ENCODE results near the gene ARID4B. TPM values are rescaled to one million over a fixed set of nuclear protein-coding genes. Genes with fewer than 3 reads are reported as not detected.
"Not testable (repeated sequence)": the region's sequence is repeated elsewhere in the genome, so short reads cannot be mapped to it uniquely, and the experiment has no call there.

ARID4B gene
- polyA plus RNA-seq, 1 donor from 2014 or later = 49.3 TPM

- Histone ChIP-seq H3K4me3 (ENCODE audit: low read length) (no peak overlapping the region), H3F3A (ENCODE audit: insufficient read depth, low read length, poor library complexity, severe bottlenecking) (no peaks in the 10 kb centered on the region), H3K79me2 (replicated peaks; ENCODE audit: insufficient read depth, low read length) (peaks cover 86% of the 10 kb centered on the region), H3K4me2 (ENCODE audit: low read length) (no peak overlapping the region), H3K9me2 (ENCODE audit: insufficient read depth, low read length) (no peaks in the 10 kb centered on the region), H3K27ac (ENCODE audit: low read length) (no peak overlapping the region), H3K9ac (ENCODE audit: low read length) (no peak overlapping the region), H3K36me3 (ENCODE audit: insufficient read depth, low read length) (no peaks in the 10 kb centered on the region), H3K9me3 (ENCODE audit: low read length) (no peaks in the 10 kb centered on the region), H3K27me3 (ENCODE audit: insufficient read depth, low read depth, low read length) (no peaks in the 10 kb centered on the region), H4K20me1 (ENCODE audit: insufficient read depth) (peaks cover 23% of the 10 kb centered on the region), H2AFZ (ENCODE audit: low read depth, low read length) (no peak overlapping the region)
- no peak for TF ChIP-seq SMC3 (conservative IDR thresholded peaks at IDR 0.05; ENCODE audit: poor library complexity)
- no peak for TF ChIP-seq POLR2AphosphoS5 (IDR thresholded peaks at IDR 0.05)
- no peak for TF ChIP-seq EP300 (conservative IDR thresholded peaks at IDR 0.05; ENCODE audit: poor library complexity, severe bottlenecking)
- TF ChIP-seq, protein P1, sequence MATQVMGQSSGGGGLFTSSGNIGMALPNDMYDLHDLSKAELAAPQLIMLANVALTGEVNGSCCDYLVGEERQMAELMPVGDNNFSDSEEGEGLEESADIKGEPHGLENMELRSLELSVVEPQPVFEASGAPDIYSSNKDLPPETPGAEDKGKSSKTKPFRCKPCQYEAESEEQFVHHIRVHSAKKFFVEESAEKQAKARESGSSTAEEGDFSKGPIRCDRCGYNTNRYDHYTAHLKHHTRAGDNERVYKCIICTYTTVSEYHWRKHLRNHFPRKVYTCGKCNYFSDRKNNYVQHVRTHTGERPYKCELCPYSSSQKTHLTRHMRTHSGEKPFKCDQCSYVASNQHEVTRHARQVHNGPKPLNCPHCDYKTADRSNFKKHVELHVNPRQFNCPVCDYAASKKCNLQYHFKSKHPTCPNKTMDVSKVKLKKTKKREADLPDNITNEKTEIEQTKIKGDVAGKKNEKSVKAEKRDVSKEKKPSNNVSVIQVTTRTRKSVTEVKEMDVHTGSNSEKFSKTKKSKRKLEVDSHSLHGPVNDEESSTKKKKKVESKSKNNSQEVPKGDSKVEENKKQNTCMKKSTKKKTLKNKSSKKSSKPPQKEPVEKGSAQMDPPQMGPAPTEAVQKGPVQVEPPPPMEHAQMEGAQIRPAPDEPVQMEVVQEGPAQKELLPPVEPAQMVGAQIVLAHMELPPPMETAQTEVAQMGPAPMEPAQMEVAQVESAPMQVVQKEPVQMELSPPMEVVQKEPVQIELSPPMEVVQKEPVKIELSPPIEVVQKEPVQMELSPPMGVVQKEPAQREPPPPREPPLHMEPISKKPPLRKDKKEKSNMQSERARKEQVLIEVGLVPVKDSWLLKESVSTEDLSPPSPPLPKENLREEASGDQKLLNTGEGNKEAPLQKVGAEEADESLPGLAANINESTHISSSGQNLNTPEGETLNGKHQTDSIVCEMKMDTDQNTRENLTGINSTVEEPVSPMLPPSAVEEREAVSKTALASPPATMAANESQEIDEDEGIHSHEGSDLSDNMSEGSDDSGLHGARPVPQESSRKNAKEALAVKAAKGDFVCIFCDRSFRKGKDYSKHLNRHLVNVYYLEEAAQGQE (IDR thresholded peaks at IDR 0.05; ENCODE audit: borderline replicate concordance) = no peak
- TF ChIP-seq TAF1 (IDR thresholded peaks at IDR 0.05; ENCODE audit: low read depth) = no peak
- TF ChIP-seq CTCF (IDR thresholded peaks at IDR 0.05; ENCODE audit: poor library complexity, severe bottlenecking) = no peak
- no peak for TF ChIP-seq EZH2 (IDR thresholded peaks at IDR 0.05; ENCODE audit: borderline replicate concordance, insufficient read depth, low read length, poor library complexity, severe bottlenecking)
- TF ChIP-seq RAD21 (conservative IDR thresholded peaks at IDR 0.05) = no peak
- no peak for TF ChIP-seq MXI1 (conservative IDR thresholded peaks at IDR 0.05; ENCODE audit: poor library complexity, severe bottlenecking)
These were observed 13.9 kb downstream of the ARID4B start for GRCh38 chr1:235313931-235314678.

DNA sequence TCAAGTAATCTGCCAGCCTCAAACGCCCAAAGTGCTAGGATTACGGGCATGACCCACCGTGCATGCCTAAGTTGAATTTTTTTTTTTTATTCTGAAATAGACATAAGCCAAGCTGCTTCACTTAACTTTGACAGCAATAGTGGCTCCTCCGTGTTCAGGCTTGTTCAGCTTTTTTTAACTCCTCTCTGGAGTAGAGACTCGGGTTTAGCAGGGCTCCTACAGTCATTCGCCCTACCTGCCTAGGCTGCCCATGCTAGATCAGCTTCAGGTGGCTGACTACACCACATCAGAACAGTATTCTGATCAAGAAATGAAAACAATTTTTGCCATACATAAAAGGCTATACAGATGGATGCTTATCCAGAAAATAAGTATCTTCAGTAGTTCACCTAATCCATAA, 14.7 kb downstream of the ARID4B start:
- TF ChIP-seq POLR2AphosphoS5 (IDR thresholded peaks at IDR 0.05) = no peak
- Histone ChIP-seq H3K9me2 (ENCODE audit: insufficient read depth, low read length) (no peaks in the 10 kb centered on the region), H2AFZ (ENCODE audit: low read depth, low read length) (no peak overlapping the region), H3K9me3 (ENCODE audit: low read length) (no peaks in the 10 kb centered on the region), H3K79me2 (replicated peaks; ENCODE audit: insufficient read depth, low read length) (peaks cover 78% of the 10 kb centered on the region), H3K4me3 (ENCODE audit: low read length) (no peak overlapping the region), H3K9ac (ENCODE audit: low read length) (no peak overlapping the region), H3K27ac (ENCODE audit: low read length) (no peak overlapping the region), H3K4me2 (ENCODE audit: low read length) (no peak overlapping the region), H3K27me3 (ENCODE audit: insufficient read depth, low read depth, low read length) (no peaks in the 10 kb centered on the region), H4K20me1 (ENCODE audit: insufficient read depth) (peaks cover 16% of the 10 kb centered on the region), H3F3A (ENCODE audit: insufficient read depth, low read length, poor library complexity, severe bottlenecking) (no peaks in the 10 kb centered on the region), H3K36me3 (ENCODE audit: insufficient read depth, low read length) (no peaks in the 10 kb centered on the region)

- H3K27me3 ChIP-seq (ENCODE audit: insufficient read depth, low read depth, low read length); H2AFZ ChIP-seq (ENCODE audit: low read depth, low read length); H3K27ac ChIP-seq (ENCODE audit: low read length); H3K9ac ChIP-seq (ENCODE audit: low read length); H3K9me3 ChIP-seq (ENCODE audit: low read length); H3K9me2 ChIP-seq (ENCODE audit: insufficient read depth, low read length); H3F3A ChIP-seq (ENCODE audit: insufficient read depth, low read length, poor library complexity, severe bottlenecking); H4K20me1 ChIP-seq (ENCODE audit: insufficient read depth); H3K4me2 ChIP-seq (ENCODE audit: low read length); H3K36me3 ChIP-seq (ENCODE audit: insufficient read depth, low read length); H3K4me3 ChIP-seq (ENCODE audit: low read length): not testable (repeated sequence)
- H3K79me2 ChIP-seq (replicated peaks; ENCODE audit: insufficient read depth, low read length) = peaks cover 81% of the 10 kb centered on the region
These were observed 18.8 kb downstream of the ARID4B start for GRCh38 chr1:235309206-235309605.

Data from neural cell (in vitro differentiated cells).